H1 (cell line): Measurements from ENCODE around the gene WNK4. TPM values are rescaled to one million over a fixed set of nuclear protein-coding genes. Genes with fewer than 3 reads are reported as not detected.
A peak's percentile ranks its signal among the peaks of the same experiment; 100 is the strongest.

ENCODE experiments used
- CTCF ChIA-PET: fragments of 300-600 bp; sonication (Branson Sonifier 250); formaldehyde crosslinking; loops from one replicate; lab custom pipeline; 2021; ENCODE audit not compliant: partially characterized antibody; lab: Charles Lee
- POLR2A ChIA-PET: fragments of 300-600 bp; sonication (Branson Sonifier 250); formaldehyde crosslinking; loops from one replicate; lab custom pipeline; 2021; ENCODE audit warnings: inconsistent platforms; ENCODE audit not compliant: partially characterized antibody; lab: Charles Lee
- DNase-seq, 2 experiments: peaks; one replicate each; pipeline versions ENCODE4 v3.0.0 to v3.0.0-alpha.2; 2010 to 2022; ENCODE audit warnings: low spot score in 2 of 2, low read depth in 1 of 2, mixed read lengths in 1 of 2
- FAIRE-seq: peaks from 2 replicates; lab custom pipeline; 2011; peaks lifted over from hg19 to GRCh38; lab: Jason Lieb, UNC
- H2AFZ ChIP-seq: 2 replicates; pipeline ENCODE4 v1.8.1; 2012; ENCODE audit warnings: low read length, inconsistent platforms
- H2AK5ac ChIP-seq: 2 replicates; pipeline ENCODE4 v1.6.1; 2013; ENCODE audit warnings: low read depth, low read length
- H2BK120ac ChIP-seq: replicated peaks from 2 replicates; pipeline ENCODE3; 2013; ENCODE audit warnings: low read depth, low read length, inconsistent platforms
- H2BK12ac ChIP-seq: 2 replicates; pipeline ENCODE4 v1.6.1; 2013; ENCODE audit warnings: low read depth, low read length
- H2BK15ac ChIP-seq: 2 replicates; pipeline ENCODE4 v1.6.1; 2013; ENCODE audit warnings: low read length
- H2BK20ac ChIP-seq: 2 replicates; pipeline ENCODE4 v1.6.1; 2013; ENCODE audit warnings: low read length
- H2BK5ac ChIP-seq: 2 replicates; pipeline ENCODE4 v1.6.1; 2013; ENCODE audit warnings: low read depth, low read length
- H3K14ac ChIP-seq: 2 replicates; pipeline ENCODE4 v1.6.1; 2013; ENCODE audit warnings: inconsistent platforms; ENCODE audit not compliant: insufficient read length
- H3K18ac ChIP-seq: 2 replicates; pipeline ENCODE4 v1.6.1; 2013; ENCODE audit warnings: low read length; ENCODE audit errors: extremely low read depth
- H3K23ac ChIP-seq: 2 replicates; pipeline ENCODE4 v1.6.1; 2013; ENCODE audit warnings: inconsistent platforms; ENCODE audit not compliant: insufficient read length
- H3K23me2 ChIP-seq: 2 replicates; pipeline ENCODE4 v1.6.1; 2013; ENCODE audit warnings: low read depth, low read length
- H3K27ac ChIP-seq: 2 replicates; pipeline ENCODE4 v1.6.1; 2011; ENCODE audit warnings: low read depth, low read length, inconsistent platforms
- H3K27me3 ChIP-seq, 4 experiments: replicated peaks in 1 of 4; 1 replicate in 1 of 4; 2 replicates in 3 of 4; pipeline versions ENCODE4 v1.6.1 to v1.8.1; 2011 to 2013; ENCODE audit warnings: low read length in 3 of 4, mild to moderate bottlenecking in 3 of 4, inconsistent platforms in 2 of 4, mixed read lengths in 2 of 4, moderate library complexity in 1 of 4; ENCODE audit not compliant: control insufficient read depth in 3 of 4, insufficient read depth in 3 of 4; ENCODE audit errors: extremely low read depth in 1 of 4
- H3K36me3 ChIP-seq, 4 experiments: 2 replicates each; pipeline versions ENCODE4 v1.6.1 to v1.8.1; 2011 to 2013; ENCODE audit warnings: mild to moderate bottlenecking in 4 of 4, low read length in 3 of 4, moderate library complexity in 2 of 4, control low read depth in 1 of 4, inconsistent platforms in 1 of 4; ENCODE audit not compliant: insufficient read depth in 4 of 4, control insufficient read depth in 2 of 4
- H3K4ac ChIP-seq: replicated peaks from 2 replicates; pipeline ENCODE3; 2013; ENCODE audit warnings: low read length, low read depth, mixed read lengths, inconsistent platforms; ENCODE audit not compliant: insufficient read length
- H3K4me1 ChIP-seq, 4 experiments: replicated peaks in 1 of 4; 1 replicate in 1 of 4; 2 replicates in 3 of 4; pipeline versions ENCODE4 v1.6.1 to v1.8.1; 2011 to 2013; ENCODE audit warnings: low read length in 3 of 4, inconsistent platforms in 2 of 4, mixed read lengths in 1 of 4; ENCODE audit not compliant: insufficient read depth in 4 of 4, control insufficient read depth in 3 of 4
- H3K4me2 ChIP-seq, 2 experiments: 2 replicates each; pipeline versions ENCODE4 v1.6.1 to v1.8.1; 2011 to 2013; ENCODE audit warnings: low read depth in 2 of 2, low read length in 2 of 2, control low read depth in 1 of 2, inconsistent platforms in 1 of 2, mild to moderate bottlenecking in 1 of 2; ENCODE audit not compliant: insufficient read depth in 1 of 2
- H3K4me3 ChIP-seq, 4 experiments: fragments of 200-600, 300-600 bp in 1 of 4; sonication (generic), shearing (Covaris generic), sonication (Bioruptor Twin) in 1 of 4; 2 replicates each; pipeline versions ENCODE4 v1.5.1 to v1.8.1; 2011 to 2016; ENCODE audit warnings: low read length in 4 of 4, low read depth in 3 of 4, control low read depth in 2 of 4, inconsistent platforms in 2 of 4, mild to moderate bottlenecking in 2 of 4, mixed read lengths in 1 of 4, moderate library complexity in 1 of 4; ENCODE audit not compliant: insufficient read depth in 2 of 4; ENCODE audit errors: extremely low read depth in 1 of 4
- H3K56ac ChIP-seq: replicated peaks from 2 replicates; pipeline ENCODE3; 2013; ENCODE audit warnings: low read depth, mild to moderate bottlenecking, mixed read lengths, low read length, inconsistent platforms; ENCODE audit not compliant: insufficient read length
- H3K79me1 ChIP-seq: 2 replicates; pipeline ENCODE4 v1.6.1; 2013; ENCODE audit warnings: low read depth, low read length, control low read depth
- H3K79me2 ChIP-seq, 2 experiments: 2 replicates each; pipeline versions ENCODE4 v1.6.1 to v1.8.1; 2012 to 2013; ENCODE audit warnings: low read length in 2 of 2, mild to moderate bottlenecking in 2 of 2, inconsistent platforms in 1 of 2; ENCODE audit not compliant: insufficient read depth in 2 of 2, control insufficient read depth in 1 of 2
- H3K9ac ChIP-seq, 4 experiments: replicated peaks in 1 of 4; 1 replicate in 1 of 4; 2 replicates in 3 of 4; pipeline versions ENCODE4 v1.6.1 to v1.8.1; 2011 to 2013; ENCODE audit warnings: low read depth in 3 of 4, low read length in 3 of 4, control low read depth in 2 of 4, mild to moderate bottlenecking in 2 of 4, moderate library complexity in 2 of 4, inconsistent platforms in 1 of 4; ENCODE audit errors: extremely low read depth in 1 of 4
- H3K9me3 ChIP-seq, 2 experiments: 2 replicates each; pipeline versions ENCODE4 v1.6.1 to v1.8.1; 2012 to 2013; ENCODE audit warnings: mild to moderate bottlenecking in 2 of 2, moderate library complexity in 2 of 2, control low read depth in 1 of 2, inconsistent platforms in 1 of 2, low read depth in 1 of 2, low read length in 1 of 2, mixed read lengths in 1 of 2; ENCODE audit not compliant: insufficient read depth in 2 of 2
- H4K20me1 ChIP-seq, 2 experiments: replicated peaks in 1 of 2; 2 replicates each; pipeline versions ENCODE3 to v1.8.1; 2011 to 2013; ENCODE audit warnings: inconsistent platforms in 2 of 2, low read length in 2 of 2, mild to moderate bottlenecking in 1 of 2; ENCODE audit not compliant: insufficient read depth in 2 of 2, control insufficient read depth in 1 of 2
- H4K5ac ChIP-seq: 2 replicates; pipeline ENCODE4 v1.6.1; 2013; ENCODE audit warnings: low read length, low read depth, mixed read lengths, inconsistent platforms; ENCODE audit not compliant: insufficient read length
- H4K8ac ChIP-seq: 2 replicates; pipeline ENCODE4 v1.8.0; 2013; ENCODE audit warnings: mild to moderate bottlenecking, moderate library complexity, low read length, inconsistent platforms; ENCODE audit not compliant: insufficient read depth; ENCODE audit errors: extremely low read depth
- H4K91ac ChIP-seq: replicated peaks from 2 replicates; pipeline ENCODE3; 2013; ENCODE audit warnings: low read length, mixed read lengths, inconsistent platforms; ENCODE audit not compliant: insufficient read length
- CHD2 ChIP-seq: IDR thresholded peaks from 2 replicates; pipeline ENCODE4 v1.6.1; 2012; ENCODE audit warnings: low read length, improper control_type of control experiment
- CTCF ChIP-seq, 3 experiments: IDR thresholded peaks; 1 replicate in 2 of 3; 2 replicates in 1 of 3; pipeline versions ENCODE4 v1.5.1 to v1.6.1; 2011; ENCODE audit warnings: low read length in 3 of 3, mild to moderate bottlenecking in 3 of 3, inconsistent platforms in 2 of 3, low read depth in 1 of 3, moderate library complexity in 1 of 3; ENCODE audit not compliant: insufficient read depth in 1 of 3; ENCODE audit errors: control extremely low read depth in 1 of 3
- E2F6 ChIP-seq: IDR thresholded peaks from 2 replicates; pipeline ENCODE4 v1.6.1; 2012; ENCODE audit warnings: inconsistent platforms
- MAX ChIP-seq: IDR thresholded peaks from 2 replicates; pipeline ENCODE4 v1.6.1; 2012; ENCODE audit warnings: inconsistent platforms
- NRF1 ChIP-seq: IDR thresholded peaks from 2 replicates; pipeline ENCODE4 v1.6.1; 2011; ENCODE audit warnings: mild to moderate bottlenecking, low read depth, low read length, improper control_type of control experiment
- RFX5 ChIP-seq: IDR thresholded peaks from 2 replicates; pipeline ENCODE4 v1.6.1; 2011; ENCODE audit warnings: low read depth, low read length, improper control_type of control experiment, borderline replicate concordance
- TAF1 ChIP-seq: IDR thresholded peaks from 2 replicates; pipeline ENCODE4 v1.6.1; 2011; ENCODE audit warnings: mild to moderate bottlenecking, low read depth, low read length
- TBP ChIP-seq: IDR thresholded peaks from 2 replicates; pipeline ENCODE4 v1.6.1; 2011; ENCODE audit warnings: low read depth, low read length, improper control_type of control experiment
- WGBS, 2 experiments: shearing (Covaris generic) in 1 of 2; methylation state at CpG; one replicate each; pipeline versions ENCODE4 v1.1.6 to v1.1.7; 2013 to 2015; ENCODE audit warnings: low lambda C conversion rate in 2 of 2, mixed read lengths in 2 of 2, inconsistent platforms in 1 of 2, low coverage in 1 of 2, missing lambda C conversion rate in 1 of 2; ENCODE audit not compliant: insufficient replicate concordance in 2 of 2, insufficient coverage in 1 of 2, insufficient read length in 1 of 2; ENCODE audit errors: extremely low coverage in 1 of 2, missing lambda C conversion rate in 1 of 2; 5-methylcytosine and 5-hydroxymethylcytosine counted together
- polyA plus RNA-seq, 7 experiments: library from polyadenylated mRNA; depleted of rRNA in 3 of 7; stranded (reverse) in 5 of 7; unstranded in 2 of 7; fragments of >200 nt in 5 of 7; fragments of 200-250 nt in 2 of 7; gene quantifications; 1 replicate in 5 of 7; 2 replicates in 1 of 7; 4 replicates in 1 of 7; pipeline versions ENCODE4 v1.2.1 to v1.2.3, GENCODE V29; 2011 to 2013; ENCODE audit warnings: missing spikeins in 2 of 7, mixed read lengths in 2 of 7
- total RNA-seq: library from RNA; stranded (reverse); fragmentation: NEBNext Ultra II Directional; extraction: Animal tissue kit (Norgen Biotek cat#: 25700); gene quantifications from 2 replicates; pipeline ENCODE4 v1.2.1, GENCODE V29; 2021

WNK4 gene
- total and polyA plus RNA-seq, 2 of the 8 experiments (the other 6 are each of a cell fraction or from before 2014, with no cell fraction given) = 0.21 to 1.7 TPM

GRCh38 chr17:42744283-42744805 is 36.1 kb upstream of the WNK4 start:
- Histone ChIP-seq H3K27me3 (peaks cover 9 to 14% (median 13%) of the 10 kb centered on the region in 4 experiments), H3K79me2 (peaks cover 0 to 12% of the 10 kb centered on the region in 2 experiments; a peak in 3 of 4 replicates), H3K23me2 (peaks cover 2% of the 10 kb centered on the region; the same call in 1 of the 2 replicates), H3K4me3 (peak overlapping the region; percentile 39 to 72 (median 64)), H2BK20ac (no peak overlapping the region; the same call in 1 of the 2 replicates), H3K4ac (peak overlapping the region; percentile 65), H3K18ac (peak overlapping the region; percentile 95), H3K23ac (no peak overlapping the region), H2BK15ac (no peak overlapping the region), H2BK5ac (peak overlapping the region; percentile 79), H3K79me1 (no peaks in the 10 kb centered on the region; the same call in 1 of the 2 replicates), H2AFZ (0 out of 2 replicates have a peak overlapping the region, but pooled peaks have one; percentile 28), H3K56ac (peak overlapping the region; percentile 33), H4K5ac (peak overlapping the region; percentile 95), H4K20me1 (no peaks in the 10 kb centered on the region), H4K8ac (no peak overlapping the region), H3K9ac (peak overlapping the region; percentile 46 to 83 (median 73)), H2AK5ac (no peak overlapping the region), H3K9me3 (peaks cover 0 to 3% of the 10 kb centered on the region in 2 experiments; a peak in 1 of 4 replicates), H3K27ac (peak overlapping the region; percentile 85), H4K91ac (peak overlapping the region; percentile 93), H3K4me1 (peaks cover 0 to 7% (median 6%) of the 10 kb centered on the region in 4 experiments; a peak in 5 of 7 replicates), H3K14ac (no peak overlapping the region), H3K36me3 (no peaks in the 10 kb centered on the region), H2BK12ac (no peak overlapping the region), H2BK120ac (no peak overlapping the region), H3K4me2 (peak overlapping the region; percentile 79 to 80)
- DNase-seq (peak in 1 of 2 experiments; percentile 19), FAIRE-seq (no peak)
- POLR2A ChIA-PET = interaction anchor here (1.2 to 1.7 kb wide), 4 partner anchors 11 to 184 kb away, joined by 3 read pairs; no protein-coding TSS in a partner anchor
- CTCF ChIA-PET = interaction anchor here (0.8 to 1.2 kb wide), 2 partner anchors 14 to 18 kb away, joined by 3 read pairs; no protein-coding TSS in a partner anchor
- WGBS, 2 experiments = 6% methylated on average over 15 of the region's 32 CpGs; no CpG with 5 or more reads in 1 of the 2 experiments
- TF ChIP-seq MAX = peak; percentile 87
- TF ChIP-seq CTCF (IDR thresholded peaks at IDR 0.05; ENCODE audit: control extremely low read depth in 1 of 3, insufficient read depth in 1 of 3, low read depth in 1 of 3, low read length in 3 of 3) = 0 out of 4 replicates have a peak, but pooled peaks of 1 of the 3 experiments have one; percentile 6
- TF ChIP-seq E2F6 = 0 out of 2 replicates have a peak, but pooled peaks have one; percentile 62
- TF ChIP-seq CHD2 = 0 out of 2 replicates have a peak, but pooled peaks have one; percentile 4
- peak; percentile 63 for TF ChIP-seq TAF1
- peak; percentile 39 for TF ChIP-seq TBP
- TF ChIP-seq NRF1 = peak; percentile 21; the same call in 1 of the 2 replicates
- no peak for TF ChIP-seq RFX5
